ENCODE measurements around the gene ERN1.

The ERN1 gene

GRCh38 chr17:64057701-64058263 lies 72.2 kb downstream of the ERN1 start:
- DNase-seq (ENCODE audit: low read depth) = no peak

- DNase-seq (ENCODE audit: low read depth) = no peak
These were observed 73.5 kb downstream of the ERN1 start for GRCh38 chr17:64056269-64057005.

GRCh38 chr17:64055183-64056142 lies 74.5 kb downstream of the ERN1 start:
- no peak for DNase-seq (ENCODE audit: low read depth)

- DNase-seq (ENCODE audit: low read depth) = no peak
These were observed 75.6 kb downstream of the ERN1 start for GRCh38 chr17:64054304-64054703.

DNA sequence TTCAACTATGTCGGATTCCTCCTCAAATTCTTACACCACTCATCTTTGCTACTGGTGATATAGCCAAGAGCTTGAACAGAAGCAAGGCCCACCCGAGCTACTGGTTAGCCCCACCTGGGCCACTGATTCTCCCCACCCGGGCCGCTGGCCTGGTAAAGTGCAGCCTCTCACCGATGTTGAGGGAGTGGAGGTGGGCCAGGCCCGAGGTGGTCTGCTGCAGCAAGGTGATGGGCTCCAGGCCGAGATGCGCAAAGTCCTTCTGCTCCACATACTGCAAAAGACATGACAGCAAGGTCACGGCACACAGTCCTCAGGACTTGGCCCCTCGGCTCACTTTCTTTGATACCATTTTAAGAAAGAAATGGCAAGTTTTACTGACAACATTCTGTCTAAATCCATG lies 76.8 kb downstream of the ERN1 start:
- DNase-seq (ENCODE audit: low read depth) = no peak

GRCh38 chr17:64051153-64051552 lies 78.8 kb downstream of the ERN1 start:
- no peak for DNase-seq (ENCODE audit: low read depth)

DNA sequence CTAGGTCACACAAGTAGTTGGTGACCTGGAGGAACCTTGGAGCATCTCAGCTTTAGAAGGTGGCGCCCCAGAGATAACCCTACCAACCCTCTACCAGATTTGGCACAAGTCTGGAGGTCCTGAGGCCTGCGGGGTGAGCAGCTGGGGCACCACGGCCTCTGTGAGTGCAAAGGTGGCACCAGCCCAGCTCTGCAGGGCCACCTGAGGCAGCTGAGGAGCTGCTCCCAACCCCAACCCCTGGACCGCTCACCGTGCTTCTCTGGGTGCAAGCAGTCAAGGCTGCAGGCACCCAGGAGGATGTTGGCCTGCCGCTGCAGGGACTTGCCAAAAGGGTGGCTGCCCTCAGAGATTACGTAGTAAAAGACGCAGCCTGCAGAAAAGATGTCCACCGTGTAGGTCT lies 81.1 kb downstream of the ERN1 start:
- DNase-seq (ENCODE audit: low read depth) = no peak

GRCh38 chr17:64045176-64045575 lies 84.8 kb downstream of the ERN1 start:
- no peak for DNase-seq (ENCODE audit: low read depth)

GRCh38 chr17:64042700-64043485 lies 87.1 kb downstream of the ERN1 start:
- no peak for DNase-seq (ENCODE audit: low read depth)

- DNase-seq (ENCODE audit: low read depth) = no peak
These were observed 88.0 kb downstream of the ERN1 start for GRCh38 chr17:64041912-64042311.

DNA sequence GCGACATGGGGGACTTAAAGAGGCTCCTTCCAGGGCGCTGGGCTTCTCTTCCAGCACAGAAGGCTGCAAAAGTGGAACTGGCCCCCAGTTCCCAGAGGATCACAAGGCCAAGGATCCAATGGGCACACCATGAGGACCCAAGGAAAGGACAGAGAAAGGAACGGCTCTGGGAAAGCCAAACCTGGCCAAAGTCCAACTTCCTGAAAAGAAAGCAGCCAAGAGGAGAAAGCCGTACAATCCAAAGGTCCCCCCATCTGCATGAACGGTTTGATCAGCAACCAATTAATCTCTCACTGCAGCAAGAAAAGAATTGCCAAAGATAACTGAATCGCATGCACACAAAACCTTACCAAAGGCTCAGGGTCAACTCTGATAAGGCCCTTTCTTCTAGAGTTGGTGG lies 89.7 kb downstream of the ERN1 start:
- no peak for DNase-seq (ENCODE audit: low read depth)

DNA sequence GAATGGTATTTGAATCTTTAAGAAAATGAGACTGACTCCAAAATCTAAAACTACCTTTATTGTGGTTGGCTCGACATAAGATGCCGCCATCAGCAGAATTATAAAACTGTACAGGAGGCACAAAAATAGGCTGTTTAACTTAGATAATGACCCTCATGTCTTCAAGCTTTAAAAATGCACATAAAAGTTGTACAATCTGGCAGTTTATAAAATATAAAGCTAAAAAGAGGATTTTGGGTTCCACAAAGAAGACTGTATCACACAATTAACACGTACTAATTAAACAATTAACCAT lies 90.9 kb downstream of the ERN1 start:
- DNase-seq (ENCODE audit: low read depth) = no peak

GRCh38 chr17:64038331-64039105 lies 91.4 kb downstream of the ERN1 start:
- DNase-seq (ENCODE audit: low read depth) = no peak

GRCh38 chr17:64037802-64038201 lies 92.1 kb downstream of the ERN1 start:
- no peak for DNase-seq (ENCODE audit: low read depth)

GRCh38 chr17:64037180-64037579 lies 92.8 kb downstream of the ERN1 start:
- no peak for DNase-seq (ENCODE audit: low read depth)

DNA sequence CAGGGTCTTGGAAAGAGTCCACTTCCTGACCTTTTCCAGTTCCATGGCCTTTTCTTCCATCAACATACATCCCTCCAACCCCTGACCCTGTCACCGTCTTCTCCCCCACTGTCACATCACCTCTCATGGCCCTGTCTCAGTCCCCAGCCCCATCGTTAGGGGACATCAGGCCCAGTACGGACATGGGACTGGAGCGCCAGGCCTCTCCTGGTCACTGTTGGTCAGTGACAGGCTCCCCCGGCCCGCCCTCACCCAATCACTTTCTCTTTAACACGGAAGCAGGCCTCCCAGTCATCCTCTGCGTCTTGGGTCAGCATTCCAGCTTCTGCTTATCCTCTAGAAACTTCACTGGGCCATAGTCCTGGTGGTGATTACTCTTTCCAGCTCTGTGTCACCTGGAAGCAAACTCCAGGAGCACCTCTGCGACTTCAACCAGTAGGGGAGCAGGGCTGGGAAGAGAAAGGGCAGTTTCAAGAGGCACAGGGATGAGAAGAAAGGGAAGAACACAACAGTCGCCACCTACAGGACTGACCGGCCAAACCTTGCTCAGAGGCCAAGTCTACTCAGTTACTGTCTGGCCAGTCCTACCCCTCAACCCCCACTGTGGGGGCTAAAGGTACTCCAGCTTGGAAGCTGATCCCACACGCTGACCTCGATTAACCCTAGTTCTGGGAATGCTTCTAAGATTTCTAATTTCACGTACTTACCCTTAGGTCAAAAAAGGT lies 93.6 kb downstream of the ERN1 start:
- DNase-seq (ENCODE audit: low read depth) = no peak

- DNase-seq (ENCODE audit: low read depth) = no peak
These were observed 97.9 kb downstream of the ERN1 start for GRCh38 chr17:64032081-64032480.

GRCh38 chr17:64028874-64029464 lies 101.0 kb downstream of the ERN1 start:
- peak; percentile 23 for DNase-seq (ENCODE audit: low read depth)

GRCh38 chr17:64025732-64026294 lies 104.1 kb downstream of the ERN1 start:
- peak; percentile 4 for DNase-seq (ENCODE audit: low read depth)

Data from non-pigmented ciliary epithelial cell (primary cell).